AG04449 (cell line): Measurements from ENCODE around the gene MMP25.
"Not testable (repeated sequence)": the region's sequence is repeated elsewhere in the genome, so short reads cannot be mapped to it uniquely, and the experiment has no call there.

Experiments used
- CTCF ChIA-PET: fragments of 350-600 bp; formaldehyde crosslinking; extraction: SDS; loops from one replicate; lab custom pipeline; 2021; ENCODE audit warnings: antibody characterized with exemption; lab: Yijun Ruan, JAX
- POLR2A ChIA-PET: fragments of 400-600, 350-600 bp; formaldehyde crosslinking; extraction: SDS; loops from one replicate; lab custom pipeline; 2020; ENCODE audit warnings: antibody characterized with exemption, inconsistent platforms; lab: Yijun Ruan, JAX
- DNase-seq: peaks from one replicate; pipeline ENCODE4 v3.0.0-alpha.2; 2010; ENCODE audit warnings: low read depth, low spot score
- H3K4me3 ChIP-seq: 2 replicates; pipeline ENCODE4 v1.5.1; 2011; ENCODE audit warnings: low read depth, mild to moderate bottlenecking, control low read depth, low read length
- CTCF ChIP-seq: IDR thresholded peaks from one replicate; pipeline ENCODE4 v1.5.1; 2011; ENCODE audit warnings: mild to moderate bottlenecking, moderate library complexity, low read length, control low read depth, inconsistent platforms; ENCODE audit not compliant: insufficient read depth; ENCODE audit errors: missing control alignments

Gene MMP25

GRCh38 chr16:3071655-3072054 is 25.3 kb downstream of the MMP25 start:
- no peak overlapping the region for H3K4me3 ChIP-seq
- POLR2A ChIA-PET = no interaction called here
- TF ChIP-seq CTCF = no peak
- CTCF ChIA-PET = interaction anchor here (3.4 kb wide), 1 partner anchor 12 kb away, joined by 21 read pairs; no protein-coding TSS in a partner anchor
- no peak for DNase-seq

- POLR2A ChIA-PET, DNase-seq, H3K4me3 ChIP-seq, CTCF ChIA-PET: not testable (repeated sequence)
Observed at GRCh38 chr16:3072148-3072547, 25.8 kb downstream of the MMP25 start.

- CTCF ChIA-PET, POLR2A ChIA-PET, H3K4me3 ChIP-seq, DNase-seq: not testable (repeated sequence)
Observed at GRCh38 chr16:3072576-3073263, 26.4 kb downstream of the MMP25 start.

- DNase-seq = no peak
- POLR2A ChIA-PET = no interaction called here
- CTCF ChIA-PET = no interaction called here
- TF ChIP-seq CTCF = no peak
- H3K4me3 ChIP-seq = no peak overlapping the region
Observed at GRCh38 chr16:3073448-3073847, 27.1 kb downstream of the MMP25 start.

- DNase-seq = no peak
- TF ChIP-seq CTCF = no peak
- no peak overlapping the region for H3K4me3 ChIP-seq
- POLR2A ChIA-PET = no interaction called here
- CTCF ChIA-PET = interaction anchor here (0.7 kb wide), 1 partner anchor 21 kb away, joined by 3 read pairs; no protein-coding TSS in a partner anchor
Observed at GRCh38 chr16:3074860-3075522, 28.6 kb downstream of the MMP25 start.

- POLR2A ChIA-PET = no interaction called here
- TF ChIP-seq CTCF = no peak
- CTCF ChIA-PET = interaction anchor here (0.7 kb wide), 1 partner anchor 20 kb away, joined by 3 read pairs; no protein-coding TSS in a partner anchor
- DNase-seq = no peak
- H3K4me3 ChIP-seq = no peak overlapping the region
Observed at GRCh38 chr16:3075523-3075915, 29.2 kb downstream of the MMP25 start.

- CTCF ChIA-PET = interaction anchor here (1.2 to 2.8 kb wide), 2 partner anchors 16 to 24 kb away, joined by 3 to 24 read pairs; partner anchors contain the start of gene ZSCAN10
- POLR2A ChIA-PET, H3K4me3 ChIP-seq, DNase-seq: not testable (repeated sequence)
Observed at GRCh38 chr16:3075946-3076345, 29.6 kb downstream of the MMP25 start.

- no peak for DNase-seq
- POLR2A ChIA-PET = no interaction called here
- TF ChIP-seq CTCF = no peak
- CTCF ChIA-PET = interaction anchor here (0.6 to 2.8 kb wide), 5 partner anchors 9 to 55 kb away, joined by 3 to 24 read pairs (median 3); partner anchors contain the start of genes IL32 and ZSCAN10
- H3K4me3 ChIP-seq = no peak overlapping the region
Observed at GRCh38 chr16:3076577-3076976, 30.2 kb downstream of the MMP25 start.
